Mucosa of descending colon (tissue), 3 donors: Measurements from ENCODE around the gene PPP2R1B. TPM values are rescaled to one million over a fixed set of nuclear protein-coding genes. Genes with fewer than 3 reads are reported as not detected.
"Not testable (repeated sequence)": the region's sequence is repeated elsewhere in the genome, so short reads cannot be mapped to it uniquely, and the experiment has no call there.

ENCODE experiments used
- ATAC-seq: fragments of 200-7000 bp; cut with Tn5 transposase; one replicate; pipeline ENCODE4 v1.9.1; 2020; ENCODE audit warnings: mild to moderate bottlenecking, moderate library complexity
- DNase-seq, 3 donors: peaks; one replicate each; pipeline ENCODE4 v3.0.0-alpha.2; 2020
- H3K36me3 ChIP-seq: fragments of 200-600 bp; one replicate; pipeline ENCODE4 v1.8.0; 2021; ENCODE audit warnings: low read depth, mild to moderate bottlenecking
- H3K4me1 ChIP-seq: fragments of 200-600 bp; one replicate; pipeline ENCODE4 v1.8.0; 2021; ENCODE audit warnings: low read depth, mild to moderate bottlenecking
- H3K4me3 ChIP-seq: fragments of 200-600 bp; one replicate; pipeline ENCODE4 v1.8.0; 2021; ENCODE audit warnings: mild to moderate bottlenecking
- H3K9me3 ChIP-seq: fragments of 200-600 bp; one replicate; pipeline ENCODE4 v1.8.0; 2021; ENCODE audit warnings: mild to moderate bottlenecking
- CTCF ChIP-seq: fragments of 200-600 bp; IDR thresholded peaks from one replicate; pipeline ENCODE4 v1.8.0; 2022; ENCODE audit warnings: antibody characterized with exemption, mild to moderate bottlenecking
- intact Hi-C, 2 donors: fragments of 100-400 bp; cut with DNase I in 1 of 2; cut with micrococcal nuclease in 1 of 2; formaldehyde crosslinking; loops; one replicate each; pipeline versions ENCODE4 v1.11.0 to v1.11.1; 2022; cut with DNase I, micrococcal nuclease
- total RNA-seq, 3 donors: library from RNA; stranded (reverse); fragmentation: NEBNext Ultra II Directional in 2 of 3; extraction: Animal tissue kit (Norgen Biotek cat#: 25700) in 2 of 3; gene quantifications; one replicate each; pipeline versions ENCODE4 v1.2.1 to v1.2.4, GENCODE V29; 2021 to 2023
- donor health status: DM: no; HTN: no; CAD: no; lungs with moderate emphysema.
- donor health status: DM: no; HTN: no; CAD: no.
- donor health status: DM: no; HTN: yes; CAD: no.

The PPP2R1B gene
- total RNA-seq, 3 donors from 2014 or later = 28.5 to 48.5 (median 47.0) TPM

DNA sequence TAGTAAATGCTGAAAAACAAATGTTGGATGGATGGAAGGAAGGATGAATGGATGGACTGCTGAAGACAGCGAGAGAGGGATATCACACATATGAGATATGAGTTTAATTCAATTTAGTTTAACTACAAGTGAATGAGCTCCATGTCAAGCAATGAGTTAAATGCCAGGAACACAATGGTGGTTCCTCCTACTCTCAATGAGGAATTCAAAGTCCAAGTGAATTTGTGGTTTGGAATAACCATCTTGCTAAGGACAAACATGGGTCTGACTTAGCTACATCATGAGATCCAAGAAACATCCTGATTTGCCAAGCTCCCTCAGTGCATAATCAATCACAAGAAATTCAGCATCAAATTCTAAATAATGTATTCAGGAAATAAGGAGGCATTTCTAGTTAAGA lies 26.1 kb upstream of the PPP2R1B start:
- intact Hi-C loops = no loop called here
- Histone ChIP-seq H3K4me1 (no peaks in the 10 kb centered on the region), H3K9me3 (peaks cover 3% of the 10 kb centered on the region), H3K36me3 (no peaks in the 10 kb centered on the region), H3K4me3 (no peak overlapping the region)
- ATAC-seq = no peak
- no peak for TF ChIP-seq CTCF
- DNase-seq = no peak

- H3K36me3 ChIP-seq = no peaks in the 10 kb centered on the region
- intact Hi-C loops = loop anchor here in 1 of 2 donors (10.0 kb wide), 1 partner anchor 46 kb away; no protein-coding TSS in a partner anchor
- ATAC-seq = no peak
- H3K4me3 ChIP-seq = no peak overlapping the region
- no peak for TF ChIP-seq CTCF
- H3K9me3 ChIP-seq = no peaks in the 10 kb centered on the region
- H3K4me1 ChIP-seq = no peaks in the 10 kb centered on the region
- DNase-seq = no peak
Observed at GRCh38 chr11:111788464-111788863, 22.3 kb upstream of the PPP2R1B start.

DNA sequence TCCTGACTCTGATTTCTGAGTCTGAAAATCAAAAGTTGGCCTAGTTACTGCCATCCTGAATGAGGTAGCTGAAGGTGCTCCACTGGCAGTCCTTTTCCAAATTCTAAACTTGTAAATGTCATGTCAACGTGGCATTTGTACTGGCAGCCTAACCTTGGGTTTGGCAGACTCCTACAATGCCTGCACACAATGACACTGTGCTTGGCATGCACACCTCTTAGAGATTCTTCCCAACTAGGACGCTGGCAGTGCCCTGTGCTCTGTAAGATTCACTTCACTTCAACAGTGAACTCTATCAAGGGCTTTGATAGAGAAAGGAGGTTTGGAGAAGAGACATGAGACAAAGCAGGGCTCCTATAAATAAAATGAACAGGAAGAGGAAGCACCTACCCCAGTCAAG lies 21.9 kb upstream of the PPP2R1B start:
- DNase-seq (no peak), ATAC-seq (no peak)
- Histone ChIP-seq H3K4me1 (no peaks in the 10 kb centered on the region), H3K36me3 (no peaks in the 10 kb centered on the region), H3K9me3 (no peaks in the 10 kb centered on the region), H3K4me3 (no peak overlapping the region)
- intact Hi-C loops = loop anchor here in 1 of 2 donors (10.0 kb wide), 1 partner anchor 47 kb away; no protein-coding TSS in a partner anchor
- no peak for TF ChIP-seq CTCF

GRCh38 chr11:111785886-111786412 lies 19.8 kb upstream of the PPP2R1B start:
- Histone ChIP-seq H3K4me1 (peaks cover 9% of the 10 kb centered on the region), H3K36me3 (no peaks in the 10 kb centered on the region), H3K9me3 (no peaks in the 10 kb centered on the region), H3K4me3 (no peak overlapping the region)
- DNase-seq (no peak), ATAC-seq (peak; percentile 52)
- no peak for TF ChIP-seq CTCF
- intact Hi-C loops = loop anchor here in 1 of 2 donors (10.0 kb wide), 1 partner anchor 49 kb away; no protein-coding TSS in a partner anchor

- intact Hi-C loops = loop anchor here in 1 of 2 donors (10.0 kb wide), 1 partner anchor 50 kb away; no protein-coding TSS in a partner anchor
- no peaks in the 10 kb centered on the region for H3K36me3 ChIP-seq
- H3K4me3 ChIP-seq = no peak overlapping the region
- peaks cover 9% of the 10 kb centered on the region for H3K4me1 ChIP-seq
- ATAC-seq = no peak
- DNase-seq = no peak
- H3K9me3 ChIP-seq = no peaks in the 10 kb centered on the region
- no peak for TF ChIP-seq CTCF
Observed at GRCh38 chr11:111785076-111785475, 18.9 kb upstream of the PPP2R1B start.

DNA sequence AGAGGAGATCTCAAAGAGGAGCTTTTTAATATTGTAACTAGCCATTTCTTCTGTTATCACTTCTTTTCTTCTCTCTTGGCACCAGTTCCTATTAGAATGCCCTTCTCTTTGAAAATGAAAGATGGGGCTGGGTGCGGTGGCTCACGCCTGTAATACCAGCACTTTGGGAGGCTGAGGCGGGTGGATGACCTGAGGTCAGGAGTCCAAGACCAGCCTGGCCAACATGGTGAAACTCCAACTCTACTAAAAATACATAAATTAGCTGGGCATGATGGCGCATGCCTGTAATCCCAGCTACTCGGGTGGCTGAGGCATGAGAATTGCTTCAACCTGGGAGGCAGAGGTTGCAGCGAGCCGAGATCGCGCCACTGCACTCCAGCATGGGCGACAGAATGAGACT lies 18.1 kb upstream of the PPP2R1B start:
- intact Hi-C loops = loop anchor here in 1 of 2 donors (10.0 kb wide), 1 partner anchor 50 kb away; no protein-coding TSS in a partner anchor
- H3K9me3 ChIP-seq, H3K4me1 ChIP-seq, H3K36me3 ChIP-seq, H3K4me3 ChIP-seq, ATAC-seq, DNase-seq: not testable (repeated sequence)
